Measurements from ENCODE around the gene PALD1. TPM values are rescaled to one million over a fixed set of nuclear protein-coding genes. Genes with fewer than 3 reads are reported as not detected.

The PALD1 gene
- total RNA-seq, 1 donor from 2014 or later = 9.6 TPM

- no peak for DNase-seq (ENCODE audit: low spot score)
- Histone ChIP-seq H3K79me2 (ENCODE audit: low read depth) (no peaks in the 10 kb centered on the region), H3K27ac (no peak overlapping the region), H3F3A (ENCODE audit: low read depth) (peaks cover 4% of the 10 kb centered on the region), H3K9ac (no peak overlapping the region), H3K4me2 (no peak overlapping the region), H3K4me3 (no peak overlapping the region), H3K27me3 (peaks cover 6% of the 10 kb centered on the region), H4K20me1 (ENCODE audit: low read depth) (peaks cover 52% of the 10 kb centered on the region), H3K4me1 (peaks cover 6% of the 10 kb centered on the region), H3K9me3 (ENCODE audit: low read depth) (no peaks in the 10 kb centered on the region), H2AFZ (replicated peaks) (no peak overlapping the region), H3K36me3 (no peaks in the 10 kb centered on the region)
- TF ChIP-seq, protein P1, sequence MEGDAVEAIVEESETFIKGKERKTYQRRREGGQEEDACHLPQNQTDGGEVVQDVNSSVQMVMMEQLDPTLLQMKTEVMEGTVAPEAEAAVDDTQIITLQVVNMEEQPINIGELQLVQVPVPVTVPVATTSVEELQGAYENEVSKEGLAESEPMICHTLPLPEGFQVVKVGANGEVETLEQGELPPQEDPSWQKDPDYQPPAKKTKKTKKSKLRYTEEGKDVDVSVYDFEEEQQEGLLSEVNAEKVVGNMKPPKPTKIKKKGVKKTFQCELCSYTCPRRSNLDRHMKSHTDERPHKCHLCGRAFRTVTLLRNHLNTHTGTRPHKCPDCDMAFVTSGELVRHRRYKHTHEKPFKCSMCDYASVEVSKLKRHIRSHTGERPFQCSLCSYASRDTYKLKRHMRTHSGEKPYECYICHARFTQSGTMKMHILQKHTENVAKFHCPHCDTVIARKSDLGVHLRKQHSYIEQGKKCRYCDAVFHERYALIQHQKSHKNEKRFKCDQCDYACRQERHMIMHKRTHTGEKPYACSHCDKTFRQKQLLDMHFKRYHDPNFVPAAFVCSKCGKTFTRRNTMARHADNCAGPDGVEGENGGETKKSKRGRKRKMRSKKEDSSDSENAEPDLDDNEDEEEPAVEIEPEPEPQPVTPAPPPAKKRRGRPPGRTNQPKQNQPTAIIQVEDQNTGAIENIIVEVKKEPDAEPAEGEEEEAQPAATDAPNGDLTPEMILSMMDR (IDR thresholded peaks at IDR 0.05) = no peak
- no peak for TF ChIP-seq EZH2 (IDR thresholded peaks at IDR 0.05)
- TF ChIP-seq EZH2phosphoT487 (IDR thresholded peaks at IDR 0.05) = no peak
- Mint-ChIP-seq H3K27me3 (ENCODE audit: insufficient read depth, low read depth) (peaks cover 6% of the 10 kb centered on the region), H3K9me3 (no peaks in the 10 kb centered on the region), H3K4me3 (no peak overlapping the region), H3K36me3 (peaks cover 12% of the 10 kb centered on the region), H3K27ac (peak overlapping the region; percentile 66), H3K4me1 (peaks cover 4% of the 10 kb centered on the region)
These were observed 45.9 kb upstream of the PALD1 start for GRCh38 chr10:70432561-70433263.

- no peak overlapping the region for H2AFZ ChIP-seq (replicated peaks)
- H3K4me1 ChIP-seq = peaks cover 6% of the 10 kb centered on the region
- H3K9ac ChIP-seq = no peak overlapping the region
- no peak overlapping the region for H3K4me3 Mint-ChIP-seq
- H3K36me3 Mint-ChIP-seq = peaks cover 10% of the 10 kb centered on the region
- no peaks in the 10 kb centered on the region for H3K9me3 Mint-ChIP-seq
- H3K4me3 ChIP-seq = no peak overlapping the region
- no peak overlapping the region for H3K4me2 ChIP-seq
- DNase-seq (ENCODE audit: low spot score) = no peak
- H3K27me3 Mint-ChIP-seq (ENCODE audit: insufficient read depth, low read depth) = peaks cover 8% of the 10 kb centered on the region
- peaks cover 16% of the 10 kb centered on the region for H3K27me3 ChIP-seq
- no peaks in the 10 kb centered on the region for H3K36me3 ChIP-seq
- TF ChIP-seq EZH2phosphoT487 (IDR thresholded peaks at IDR 0.05) (no peak), EZH2 (IDR thresholded peaks at IDR 0.05) (no peak)
- TF ChIP-seq, protein P1 (IDR thresholded peaks at IDR 0.05) = no peak
- H4K20me1 ChIP-seq (ENCODE audit: low read depth) = peaks cover 44% of the 10 kb centered on the region
- H3K27ac Mint-ChIP-seq = no peak overlapping the region
- no peak overlapping the region for H3K27ac ChIP-seq
- peaks cover 4% of the 10 kb centered on the region for H3K4me1 Mint-ChIP-seq
- no peaks in the 10 kb centered on the region for H3K79me2 ChIP-seq (ENCODE audit: low read depth)
- H3F3A ChIP-seq (ENCODE audit: low read depth) = peaks cover 4% of the 10 kb centered on the region
- H3K9me3 ChIP-seq (ENCODE audit: low read depth) = no peaks in the 10 kb centered on the region
These were observed 44.8 kb upstream of the PALD1 start for GRCh38 chr10:70433581-70434280.

DNA sequence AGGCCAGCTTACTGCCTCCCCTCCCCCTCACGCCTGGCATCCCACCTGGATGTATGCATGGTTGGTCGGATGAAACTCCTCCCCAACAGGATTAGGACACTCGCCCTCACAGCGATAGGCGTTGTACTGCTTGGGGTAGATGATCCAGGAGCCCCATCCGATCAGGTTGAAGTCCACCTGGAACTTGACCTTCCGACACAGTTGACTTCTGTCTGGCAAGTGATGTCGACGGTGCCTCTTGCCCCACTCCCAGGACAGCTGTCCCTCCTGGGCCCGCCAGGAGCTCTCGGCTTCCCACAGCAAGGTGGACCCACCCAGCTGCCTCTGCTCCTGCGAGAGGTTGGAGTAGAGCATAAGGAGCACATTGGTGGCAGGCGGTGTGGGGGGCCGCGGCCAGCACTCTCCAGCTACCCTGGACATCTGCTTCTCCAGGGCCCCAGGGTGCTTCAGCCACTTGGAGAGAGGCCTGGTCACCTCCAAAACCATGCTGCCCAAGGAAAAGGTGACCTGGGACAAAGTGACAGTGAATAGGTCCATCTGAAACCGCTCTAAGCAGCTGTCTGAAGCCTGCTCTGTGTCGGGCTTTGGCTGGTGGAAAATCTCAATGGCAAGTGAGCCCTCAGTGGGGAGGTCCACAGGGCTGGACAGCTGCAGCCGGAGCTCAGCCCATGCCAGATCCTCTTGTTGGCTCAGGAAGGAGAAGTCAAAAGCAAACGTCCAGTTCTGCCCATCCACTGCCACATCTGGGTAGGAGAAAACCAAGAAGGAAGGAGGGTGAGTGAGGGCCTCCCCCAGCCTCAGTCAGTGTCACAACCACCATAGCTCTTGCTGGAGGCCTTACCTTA, 43.1 kb upstream of the PALD1 start:
- H3K4me2 ChIP-seq = no peak overlapping the region
- Mint-ChIP-seq H3K27me3 (ENCODE audit: insufficient read depth, low read depth) (peaks cover 17% of the 10 kb centered on the region), H3K4me1 (peaks cover 8% of the 10 kb centered on the region), H3K27ac (no peak overlapping the region), H3K9me3 (no peaks in the 10 kb centered on the region), H3K36me3 (peaks cover 9% of the 10 kb centered on the region), H3K4me3 (peak overlapping the region; percentile 35)
- no peak overlapping the region for H3K9ac ChIP-seq
- H2AFZ ChIP-seq (replicated peaks) = no peak overlapping the region
- DNase-seq (ENCODE audit: low spot score) = no peak
- H3K27me3 ChIP-seq = peaks cover 34% of the 10 kb centered on the region
- H3K4me3 ChIP-seq = no peak overlapping the region
- peaks cover 12% of the 10 kb centered on the region for H3K4me1 ChIP-seq
- no peak for TF ChIP-seq EZH2phosphoT487 (IDR thresholded peaks at IDR 0.05)
- TF ChIP-seq, protein P1 (IDR thresholded peaks at IDR 0.05) = no peak
- TF ChIP-seq EZH2 (IDR thresholded peaks at IDR 0.05) = no peak
- peaks cover 9% of the 10 kb centered on the region for H3F3A ChIP-seq (ENCODE audit: low read depth)
- H3K9me3 ChIP-seq (ENCODE audit: low read depth) = no peaks in the 10 kb centered on the region
- H4K20me1 ChIP-seq (ENCODE audit: low read depth) = peaks cover 59% of the 10 kb centered on the region
- no peaks in the 10 kb centered on the region for H3K79me2 ChIP-seq (ENCODE audit: low read depth)
- no peaks in the 10 kb centered on the region for H3K36me3 ChIP-seq
- H3K27ac ChIP-seq = no peak overlapping the region

All from neural progenitor cell (in vitro differentiated cells).